ENCODE data around the gene CTU2.

- TF ChIP-seq CTCF (IDR thresholded peaks at IDR 0.05) (no peak), POLR2A (IDR thresholded peaks at IDR 0.05) (no peak)
Observed at GRCh38 chr16:88686439-88687253, 19.7 kb upstream of the CTU2 start, which contains the start of gene SNAI3.
